Myocyte (in vitro differentiated cells): ENCODE results near the gene PRDM8. TPM values are rescaled to one million over a fixed set of nuclear protein-coding genes. Genes with fewer than 3 reads are reported as not detected.

Source experiments
- total RNA-seq: library from RNA; depleted of rRNA; stranded (reverse); fragments of >200 nt; gene quantifications from 2 replicates; pipeline ENCODE4 v1.2.3, GENCODE V29; 2014

PRDM8 gene
- total RNA-seq, 1 donor from 2014 or later, result 14.7 TPM

Other genes with a start within 250 kb of the PRDM8 start
- 155 and 187 TPM in 2 replicates for gene ANTXR2, start 124.3 kb upstream of the PRDM8 start, total RNA-seq
- 3.2 and 4.9 TPM in 2 replicates for gene FGF5, start 69.2 kb downstream of the PRDM8 start, total RNA-seq
- gene CFAP299, start 138.2 kb downstream of the PRDM8 start, total RNA-seq, result 0.62 and 1.9 TPM in 2 replicates